ENCODE measurements around the gene PRKN. TPM values are rescaled to one million over a fixed set of nuclear protein-coding genes. Genes with fewer than 3 reads are reported as not detected.

PRKN gene
- total RNA-seq, 4 donors from 2014 or later = 9.6 to 17.0 (median 11.6) TPM

GRCh38 chr6:162681447-162681846, 46.1 kb downstream of the PRKN start:
- TF ChIP-seq CTCF (IDR thresholded peaks at IDR 0.05; ENCODE audit: low read depth) = no peak

- TF ChIP-seq CTCF (IDR thresholded peaks at IDR 0.05; ENCODE audit: low read depth) = no peak
Measured at GRCh38 chr6:162680871-162681270, 46.7 kb downstream of the PRKN start.

GRCh38 chr6:162680367-162680766, 47.2 kb downstream of the PRKN start:
- no peak for TF ChIP-seq CTCF (IDR thresholded peaks at IDR 0.05; ENCODE audit: low read depth)

- TF ChIP-seq CTCF (IDR thresholded peaks at IDR 0.05; ENCODE audit: low read depth) = no peak
Measured at GRCh38 chr6:162679681-162680080, 47.9 kb downstream of the PRKN start.

GRCh38 chr6:162675503-162675902, 52.1 kb downstream of the PRKN start:
- TF ChIP-seq CTCF (IDR thresholded peaks at IDR 0.05; ENCODE audit: low read depth) = no peak

- no peak for TF ChIP-seq CTCF (IDR thresholded peaks at IDR 0.05; ENCODE audit: low read depth)
Measured at GRCh38 chr6:162674452-162674851, 53.1 kb downstream of the PRKN start.

GRCh38 chr6:162671580-162672165, 55.9 kb downstream of the PRKN start:
- no peak for TF ChIP-seq CTCF (IDR thresholded peaks at IDR 0.05; ENCODE audit: low read depth)
